HepG2 (cell line): ENCODE results near the gene VAC14.

Experiments used
- CTCF ChIP-seq: sonication (generic); formaldehyde crosslinking; IDR thresholded peaks from 2 replicates; pipeline ENCODE4 v1.5.0; 2020; ENCODE audit warnings: mild to moderate bottlenecking, missing genetic modification reagents, moderate library complexity
- EP300 ChIP-seq, 3 experiments: sonication (generic) in 1 of 3; formaldehyde crosslinking in 1 of 3; IDR thresholded peaks; 2 replicates each; pipeline versions ENCODE4 v1.5.1 to v1.6.1; 2011 to 2020; ENCODE audit warnings: low read depth in 2 of 3, low read length in 2 of 3, borderline replicate concordance in 1 of 3, improper control_type of control experiment in 1 of 3, mild to moderate bottlenecking in 1 of 3, missing genetic modification reagents in 1 of 3, moderate library complexity in 1 of 3
- HCFC1 ChIP-seq: fragments of 150-350 bp; IDR thresholded peaks from 2 replicates; pipeline ENCODE4 v1.6.1; 2014; ENCODE audit warnings: low read depth, low read length
- HOMEZ ChIP-seq: IDR thresholded peaks from 2 replicates; pipeline ENCODE4 v1.6.1; 2016; ENCODE audit warnings: low read depth
- MED13 ChIP-seq: sonication (generic); formaldehyde crosslinking; IDR thresholded peaks from 2 replicates; pipeline ENCODE4 v1.5.0; 2020; ENCODE audit warnings: missing genetic modification reagents
- MLX ChIP-seq: IDR thresholded peaks from 2 replicates; pipeline ENCODE4 v1.6.1; 2016
- MTA1 ChIP-seq: sonication (generic); formaldehyde crosslinking; IDR thresholded peaks from 2 replicates; pipeline ENCODE4 v1.4.0; 2020; ENCODE audit warnings: missing genetic modification reagents, mild to moderate bottlenecking, borderline replicate concordance
- PREB ChIP-seq: sonication (generic); formaldehyde crosslinking; IDR thresholded peaks from 2 replicates; pipeline ENCODE4 v1.4.0; 2020; ENCODE audit warnings: missing genetic modification reagents
- ZBTB3 ChIP-seq: sonication (generic); formaldehyde crosslinking; IDR thresholded peaks from 2 replicates; pipeline ENCODE4 v1.4.0; 2020; ENCODE audit warnings: low read depth, mild to moderate bottlenecking, moderate library complexity, missing genetic modification reagents, borderline replicate concordance
- ZNF264 ChIP-seq: sonication (generic); formaldehyde crosslinking; IDR thresholded peaks from 2 replicates; pipeline ENCODE4 v1.4.0; 2020; ENCODE audit warnings: missing genetic modification reagents
- ZNF501 ChIP-seq: sonication (generic); formaldehyde crosslinking; IDR thresholded peaks from 2 replicates; pipeline ENCODE4 v1.5.1; 2020; ENCODE audit warnings: mild to moderate bottlenecking, moderate library complexity, missing genetic modification reagents
- ZNF709 ChIP-seq: sonication (generic); formaldehyde crosslinking; IDR thresholded peaks from 2 replicates; pipeline ENCODE4 v1.5.0; 2020; ENCODE audit warnings: mild to moderate bottlenecking, missing genetic modification reagents
- ZNF800 ChIP-seq: sonication (generic); formaldehyde crosslinking; IDR thresholded peaks from 2 replicates; pipeline ENCODE4 v1.4.0; 2020; ENCODE audit warnings: missing genetic modification reagents

GRCh38 chr16:70782237-70782636 lies 18.7 kb downstream of the VAC14 start:
- no peak for TF ChIP-seq PREB (CRISPR knock-in tag)
- TF ChIP-seq ZNF264 = no peak
- no peak for TF ChIP-seq EP300 (IDR thresholded peaks at IDR 0.05; ENCODE audit: low read depth in 2 of 2, low read length in 2 of 2)
- TF ChIP-seq EP300 (CRISPR knock-in tag; IDR thresholded peaks at IDR 0.05; ENCODE audit: borderline replicate concordance) = no peak
- TF ChIP-seq MTA1 (CRISPR knock-in tag) = no peak
- TF ChIP-seq MLX (CRISPR knock-in tag) = no peak
- no peak for TF ChIP-seq ZBTB3 (CRISPR knock-in tag)
- no peak for TF ChIP-seq HOMEZ
- TF ChIP-seq MED13 (CRISPR knock-in tag) = no peak
- no peak for TF ChIP-seq CTCF (CRISPR knock-in tag)
- TF ChIP-seq HCFC1 = no peak
- TF ChIP-seq ZNF800 = no peak
- no peak for TF ChIP-seq ZNF501
- no peak for TF ChIP-seq ZNF709 (CRISPR knock-in tag)
